Breast epithelium (tissue), 4 donors: ENCODE measurements around the gene MSI1. TPM values are rescaled to one million over a fixed set of nuclear protein-coding genes. Genes with fewer than 3 reads are reported as not detected.

ENCODE experiments used
- DNase-seq, 2 donors: peaks; one replicate each; pipeline ENCODE4 v3.0.0-alpha.2; 2019; ENCODE audit warnings: low spot score in 2 of 2
- H3K27ac ChIP-seq, 2 donors: fragments of 200-600 bp; sonication (generic) in 1 of 2; one replicate each; pipeline ENCODE4 v1.5.1; 2016 to 2019; ENCODE audit warnings: mild to moderate bottlenecking in 1 of 2
- H3K27me3 ChIP-seq, 2 donors: fragments of 200-600 bp; sonication (generic) in 1 of 2; one replicate each; pipeline versions ENCODE4 v1.5.1 to v1.6.0; 2017 to 2019; ENCODE audit warnings: control low read depth in 1 of 2, mild to moderate bottlenecking in 1 of 2
- H3K36me3 ChIP-seq: fragments of 200-600 bp; one replicate; pipeline ENCODE4 v1.5.1; 2019
- H3K4me1 ChIP-seq, 2 donors: fragments of 200-600 bp; sonication (generic); one replicate each; pipeline ENCODE4 v1.5.1; 2016 to 2019; ENCODE audit warnings: control low read depth in 1 of 2
- H3K4me3 ChIP-seq, 3 donors: fragments of 200-600 bp; sonication (generic); 1 replicate in 2 of 3; 2 replicates in 1 of 3; pipeline ENCODE4 v1.5.1; 2016 to 2019; ENCODE audit warnings: mild to moderate bottlenecking in 3 of 3, moderate library complexity in 2 of 3
- H3K9me3 ChIP-seq, 2 donors: fragments of 200-600 bp; sonication (generic) in 1 of 2; one replicate each; pipeline ENCODE4 v1.5.1; 2016 to 2019; ENCODE audit warnings: control low read depth in 1 of 2
- POLR2A ChIP-seq: fragments of 450-650 bp; IDR thresholded peaks from one replicate; pipeline ENCODE4 v1.6.1; 2016; ENCODE audit warnings: antibody characterized with exemption, mild to moderate bottlenecking, moderate library complexity
- POLR2AphosphoS5 ChIP-seq, 3 donors: sonication (generic); formaldehyde crosslinking; IDR thresholded peaks; one replicate each; pipeline ENCODE4 v1.6.1; 2017; ENCODE audit warnings: antibody characterized with exemption in 3 of 3
- intact Hi-C: fragments of 100-400 bp; cut with DNase I; formaldehyde crosslinking; loops from one replicate; pipeline ENCODE4 v1.15.1; 2023; ENCODE audit warnings: low total_unique reads
- total RNA-seq, 3 donors: library from RNA; depleted of rRNA; stranded (reverse); fragments of >200 nt; gene quantifications; one replicate each; pipeline ENCODE4 v1.1.0, GENCODE V29; 2016
- TF ChIP-seq, protein P1 (sequence below), 3 donors: fragments of 450-650 bp; IDR thresholded peaks; one replicate each; pipeline ENCODE4 v1.5.1; 2016 to 2017; ENCODE audit warnings: antibody characterized with exemption in 3 of 3, mild to moderate bottlenecking in 3 of 3, moderate library complexity in 3 of 3

MSI1 gene
- total RNA-seq, 3 donors from 2014 or later = 0.59 to 2.0 TPM; not detected in 1

DNA sequence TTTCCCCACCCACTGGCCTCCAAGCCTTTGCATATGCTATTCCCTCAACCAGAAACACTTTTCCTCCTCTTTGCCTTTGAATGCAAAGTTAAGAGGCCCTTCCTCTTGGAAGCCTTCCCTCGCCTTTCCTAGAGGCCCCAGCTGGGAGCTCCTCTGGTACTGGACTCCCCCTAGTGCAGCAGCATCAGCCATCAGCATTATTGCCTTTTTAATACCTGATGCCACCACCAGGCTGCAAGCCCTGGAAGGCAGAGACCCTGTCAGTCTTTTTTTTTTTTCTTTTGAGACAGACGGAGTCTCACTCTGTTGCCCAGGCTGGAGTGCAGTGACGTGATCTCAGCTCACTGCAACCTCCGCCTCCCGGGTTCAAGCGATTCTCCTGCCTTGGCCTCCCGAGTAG, 22.3 kb downstream of the MSI1 start:
- no peak overlapping the region for H3K4me3 ChIP-seq
- no peaks in the 10 kb centered on the region for H3K9me3 ChIP-seq
- TF ChIP-seq, protein P1, sequence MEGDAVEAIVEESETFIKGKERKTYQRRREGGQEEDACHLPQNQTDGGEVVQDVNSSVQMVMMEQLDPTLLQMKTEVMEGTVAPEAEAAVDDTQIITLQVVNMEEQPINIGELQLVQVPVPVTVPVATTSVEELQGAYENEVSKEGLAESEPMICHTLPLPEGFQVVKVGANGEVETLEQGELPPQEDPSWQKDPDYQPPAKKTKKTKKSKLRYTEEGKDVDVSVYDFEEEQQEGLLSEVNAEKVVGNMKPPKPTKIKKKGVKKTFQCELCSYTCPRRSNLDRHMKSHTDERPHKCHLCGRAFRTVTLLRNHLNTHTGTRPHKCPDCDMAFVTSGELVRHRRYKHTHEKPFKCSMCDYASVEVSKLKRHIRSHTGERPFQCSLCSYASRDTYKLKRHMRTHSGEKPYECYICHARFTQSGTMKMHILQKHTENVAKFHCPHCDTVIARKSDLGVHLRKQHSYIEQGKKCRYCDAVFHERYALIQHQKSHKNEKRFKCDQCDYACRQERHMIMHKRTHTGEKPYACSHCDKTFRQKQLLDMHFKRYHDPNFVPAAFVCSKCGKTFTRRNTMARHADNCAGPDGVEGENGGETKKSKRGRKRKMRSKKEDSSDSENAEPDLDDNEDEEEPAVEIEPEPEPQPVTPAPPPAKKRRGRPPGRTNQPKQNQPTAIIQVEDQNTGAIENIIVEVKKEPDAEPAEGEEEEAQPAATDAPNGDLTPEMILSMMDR (IDR thresholded peaks at IDR 0.05) = no peak
- TF ChIP-seq POLR2A (no peak), POLR2AphosphoS5 (IDR thresholded peaks at IDR 0.05) (no peak)
- intact Hi-C loops = no loop called here
- H3K4me1 ChIP-seq = no peaks in the 10 kb centered on the region
- no peaks in the 10 kb centered on the region for H3K36me3 ChIP-seq
- no peak overlapping the region for H3K27ac ChIP-seq
- no peak for DNase-seq
- H3K27me3 ChIP-seq = no peaks in the 10 kb centered on the region

DNA sequence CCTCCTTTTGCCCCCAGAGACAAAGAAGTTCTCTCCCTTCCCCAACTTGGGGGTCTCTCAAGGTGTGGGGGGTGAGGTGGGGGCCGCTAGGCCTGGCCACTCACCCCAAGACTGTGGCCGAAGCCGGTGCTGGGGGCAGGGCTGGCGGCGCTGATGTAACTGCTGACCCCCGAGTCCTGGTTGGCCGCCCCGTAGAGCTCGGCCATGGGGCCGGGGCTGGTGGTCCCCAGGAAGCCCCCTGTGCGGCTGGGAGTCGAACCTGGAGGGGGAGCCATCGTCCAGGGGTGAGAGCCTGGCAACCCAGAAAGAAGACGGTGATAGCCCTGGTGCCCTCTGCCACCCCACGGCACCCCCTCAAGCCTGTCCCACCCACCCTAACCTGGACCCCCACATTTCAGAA, 22.9 kb downstream of the MSI1 start:
- DNase-seq = no peak
- no peak overlapping the region for H3K27ac ChIP-seq
- no peak overlapping the region for H3K4me3 ChIP-seq
- no peaks in the 10 kb centered on the region for H3K36me3 ChIP-seq
- no peaks in the 10 kb centered on the region for H3K9me3 ChIP-seq
- no peak for TF ChIP-seq POLR2A
- no peaks in the 10 kb centered on the region for H3K4me1 ChIP-seq
- intact Hi-C loops = no loop called here
- H3K27me3 ChIP-seq = no peaks in the 10 kb centered on the region

DNA sequence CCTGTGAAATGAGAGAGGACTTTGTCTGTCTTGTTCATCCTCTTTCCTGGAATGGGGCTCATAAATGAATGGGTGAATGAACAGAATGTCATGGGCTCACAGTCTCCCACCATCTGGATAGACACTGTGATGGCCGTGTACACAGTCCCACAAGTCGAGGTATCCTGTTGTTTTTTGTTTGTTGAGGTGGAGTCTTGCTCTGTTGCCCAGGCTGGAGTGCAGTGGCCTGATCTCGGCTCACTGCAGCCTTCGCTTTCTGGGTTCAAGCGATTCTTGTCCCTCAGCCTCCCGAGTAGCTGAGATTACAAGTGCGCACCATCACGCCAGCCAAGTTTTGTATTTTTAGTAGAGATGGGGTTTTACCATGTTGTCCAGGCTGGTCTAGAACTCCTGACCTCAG, 25.3 kb downstream of the MSI1 start:
- TF ChIP-seq POLR2AphosphoS5 (IDR thresholded peaks at IDR 0.05) = no peak
- no peak for TF ChIP-seq POLR2A
- TF ChIP-seq, protein P1 (IDR thresholded peaks at IDR 0.05) = no peak

DNA sequence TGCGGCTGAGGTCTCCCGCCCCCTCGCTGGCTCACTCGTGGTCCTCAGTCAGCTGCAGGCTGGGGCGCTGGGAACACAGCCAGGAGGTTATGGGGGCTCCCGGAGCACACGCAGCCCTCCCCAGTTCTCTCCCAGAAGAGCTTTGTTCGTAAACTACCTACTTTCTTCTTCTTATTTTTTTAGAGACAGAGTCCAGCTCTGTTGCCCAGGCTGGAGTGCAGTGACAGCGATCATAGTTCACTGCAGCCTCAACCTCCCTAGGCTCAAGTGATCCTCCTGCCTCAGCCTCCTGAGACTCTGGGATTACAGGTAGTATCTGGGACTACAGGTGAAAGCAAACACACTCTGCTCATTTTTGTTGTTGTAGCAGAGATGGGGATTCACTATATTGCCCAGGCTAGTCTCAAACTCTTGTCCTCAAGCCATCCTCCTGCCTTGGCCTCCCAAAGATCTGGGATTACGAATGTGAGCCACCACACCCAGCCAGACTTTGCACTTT, 25.9 kb downstream of the MSI1 start:
- intact Hi-C loops = no loop called here
- no peaks in the 10 kb centered on the region for H3K36me3 ChIP-seq
- H3K4me3 ChIP-seq = no peak overlapping the region
- H3K27ac ChIP-seq = no peak overlapping the region
- DNase-seq = no peak
- TF ChIP-seq POLR2A = no peak
- TF ChIP-seq, protein P1 (IDR thresholded peaks at IDR 0.05) = no peak
- no peak for TF ChIP-seq POLR2AphosphoS5 (IDR thresholded peaks at IDR 0.05)
- no peaks in the 10 kb centered on the region for H3K4me1 ChIP-seq
- no peaks in the 10 kb centered on the region for H3K9me3 ChIP-seq
- no peaks in the 10 kb centered on the region for H3K27me3 ChIP-seq

More for the DNA sequence above, 25.3 kb downstream of the MSI1 start:
- H3K4me1 ChIP-seq = no peaks in the 10 kb centered on the region
- no peak for DNase-seq
- H3K9me3 ChIP-seq = no peaks in the 10 kb centered on the region
- H3K27me3 ChIP-seq = no peaks in the 10 kb centered on the region
- H3K27ac ChIP-seq = no peak overlapping the region
- no peaks in the 10 kb centered on the region for H3K36me3 ChIP-seq
- intact Hi-C loops = no loop called here
- no peak overlapping the region for H3K4me3 ChIP-seq

DNA sequence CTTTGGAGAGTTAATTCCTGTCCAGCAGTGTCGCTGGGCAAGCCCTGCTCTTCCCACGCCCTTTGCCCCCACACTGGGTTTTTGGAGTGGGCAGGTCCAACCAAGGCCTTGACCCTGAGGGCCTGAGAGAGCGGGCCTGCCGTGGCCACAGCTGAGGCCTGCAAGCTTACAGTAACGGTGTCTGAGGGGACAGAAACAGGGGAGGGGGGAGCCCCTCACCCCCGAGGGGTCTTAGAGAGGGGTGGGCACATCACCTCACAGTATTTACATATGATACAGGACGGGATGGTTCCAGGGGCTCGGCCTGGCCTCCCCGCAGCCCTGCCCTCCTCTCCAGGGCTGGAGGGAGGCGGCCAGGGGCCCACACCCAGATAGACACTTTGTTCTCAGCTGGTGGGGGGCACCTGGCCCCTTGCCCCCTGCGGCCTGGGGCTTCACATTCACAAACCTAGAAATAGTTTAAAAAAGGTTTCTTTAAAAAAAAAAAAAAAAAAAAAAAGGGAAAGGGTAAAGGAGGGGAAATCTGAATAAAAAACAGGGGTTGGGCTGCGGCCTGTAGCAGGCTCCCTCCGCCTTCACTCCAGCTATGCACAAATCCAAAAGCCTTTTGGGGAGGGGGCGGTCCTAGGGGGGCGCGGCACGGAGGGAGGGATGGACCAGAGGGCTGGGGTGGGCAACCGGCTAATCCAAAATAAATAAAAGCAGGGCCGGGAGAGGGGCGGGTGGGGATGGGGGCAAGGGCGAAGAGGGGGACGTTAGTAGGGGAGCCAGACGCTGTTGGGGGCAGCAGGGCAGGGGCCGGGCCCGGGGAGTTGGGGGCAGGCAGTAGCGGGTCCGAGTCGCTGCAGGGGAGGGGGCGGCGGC, 26.6 kb downstream of the MSI1 start:
- no peaks in the 10 kb centered on the region for H3K9me3 ChIP-seq
- intact Hi-C loops = no loop called here
- TF ChIP-seq POLR2A (no peak), POLR2AphosphoS5 (IDR thresholded peaks at IDR 0.05) (no peak)
- TF ChIP-seq, protein P1 (IDR thresholded peaks at IDR 0.05) = no peak
- DNase-seq = no peak
- H3K4me3 ChIP-seq = no peak overlapping the region
- H3K27me3 ChIP-seq = no peaks in the 10 kb centered on the region
- no peaks in the 10 kb centered on the region for H3K36me3 ChIP-seq
- H3K4me1 ChIP-seq = no peaks in the 10 kb centered on the region
- no peak overlapping the region for H3K27ac ChIP-seq
